Measurements from ENCODE around the gene RNF223.
"Not testable (repeated sequence)": the region's sequence is repeated elsewhere in the genome, so short reads cannot be mapped to it uniquely, and the experiment has no call there.

RNF223 gene

DNA sequence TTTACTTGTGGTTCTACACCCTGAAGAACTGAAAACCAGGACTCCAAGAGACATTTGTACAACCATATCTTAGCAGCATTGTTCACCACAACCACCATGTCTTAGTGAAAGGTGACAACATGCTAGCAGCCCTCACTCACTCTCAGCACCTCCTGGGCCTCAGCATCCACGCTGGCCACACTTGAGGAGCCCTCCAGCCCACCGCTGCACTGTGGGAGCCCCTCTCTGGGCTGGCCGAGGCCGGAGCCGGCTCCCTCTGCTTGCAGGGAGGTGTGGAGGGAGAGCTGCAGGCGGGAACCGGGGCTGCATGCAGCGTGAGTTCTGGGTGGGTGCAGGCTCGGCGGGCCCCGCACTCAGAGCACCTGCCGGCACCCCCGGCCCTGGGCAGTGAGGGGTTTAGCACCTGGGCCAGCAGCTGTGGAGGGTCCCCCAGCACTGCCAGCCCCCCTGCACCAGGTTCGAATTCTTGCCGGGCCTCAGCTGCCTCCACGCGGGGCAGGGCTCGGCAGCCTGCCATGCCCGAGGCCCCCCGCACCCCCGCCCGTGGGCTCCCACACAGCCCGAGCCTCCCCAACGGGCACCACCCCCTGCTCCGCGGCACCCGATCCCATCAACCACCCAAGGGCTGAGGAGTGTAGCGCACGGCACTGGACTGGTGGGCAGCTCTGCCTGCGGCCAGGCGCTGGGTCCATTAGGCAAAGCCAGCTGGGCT lies 32.6 kb upstream of the RNF223 start:
- no peak for DNase-seq

DNA sequence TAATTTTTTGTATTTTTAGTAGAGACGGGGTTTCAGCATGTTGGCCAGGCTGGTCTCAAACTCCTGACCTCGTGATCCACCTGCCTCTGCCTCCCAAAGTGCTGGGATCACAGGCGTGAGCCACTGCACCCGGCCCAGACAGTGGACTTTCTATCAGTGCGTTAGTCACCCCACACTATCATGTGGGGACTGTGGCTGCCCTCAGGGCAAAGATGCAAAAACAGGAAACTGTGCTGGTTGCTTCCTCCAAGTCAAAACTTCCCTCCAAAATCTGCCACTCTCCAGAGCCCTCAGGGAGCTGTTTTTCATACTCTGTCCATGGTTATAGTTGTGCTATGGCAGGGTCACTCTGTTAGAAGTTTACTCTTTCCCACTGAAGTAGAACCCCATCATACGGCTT lies 30.0 kb upstream of the RNF223 start:
- not testable (repeated sequence) for DNase-seq

DNA sequence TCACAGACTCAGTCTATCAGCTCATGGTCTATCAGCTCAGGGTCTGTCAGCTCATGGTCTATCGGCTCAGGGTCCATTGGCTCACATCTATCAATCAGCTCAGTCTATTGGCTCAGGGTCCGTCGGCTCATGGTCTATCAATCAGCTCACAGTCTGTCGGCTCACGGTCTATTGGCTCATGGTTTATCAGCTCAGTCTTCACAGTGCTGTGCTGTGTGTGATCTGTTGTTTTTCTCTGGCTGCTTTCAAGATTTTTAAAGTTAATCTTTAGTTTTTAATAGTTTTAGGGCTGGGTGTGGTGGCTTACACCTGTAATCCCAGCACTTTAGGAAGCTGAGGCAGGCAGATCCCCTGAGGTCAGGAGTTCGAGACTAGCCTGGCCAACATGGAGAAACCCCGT lies 27.4 kb upstream of the RNF223 start:
- DNase-seq, result no peak

GRCh38 chr1:1100296-1100695 lies 26.2 kb upstream of the RNF223 start:
- no peak for DNase-seq

DNA sequence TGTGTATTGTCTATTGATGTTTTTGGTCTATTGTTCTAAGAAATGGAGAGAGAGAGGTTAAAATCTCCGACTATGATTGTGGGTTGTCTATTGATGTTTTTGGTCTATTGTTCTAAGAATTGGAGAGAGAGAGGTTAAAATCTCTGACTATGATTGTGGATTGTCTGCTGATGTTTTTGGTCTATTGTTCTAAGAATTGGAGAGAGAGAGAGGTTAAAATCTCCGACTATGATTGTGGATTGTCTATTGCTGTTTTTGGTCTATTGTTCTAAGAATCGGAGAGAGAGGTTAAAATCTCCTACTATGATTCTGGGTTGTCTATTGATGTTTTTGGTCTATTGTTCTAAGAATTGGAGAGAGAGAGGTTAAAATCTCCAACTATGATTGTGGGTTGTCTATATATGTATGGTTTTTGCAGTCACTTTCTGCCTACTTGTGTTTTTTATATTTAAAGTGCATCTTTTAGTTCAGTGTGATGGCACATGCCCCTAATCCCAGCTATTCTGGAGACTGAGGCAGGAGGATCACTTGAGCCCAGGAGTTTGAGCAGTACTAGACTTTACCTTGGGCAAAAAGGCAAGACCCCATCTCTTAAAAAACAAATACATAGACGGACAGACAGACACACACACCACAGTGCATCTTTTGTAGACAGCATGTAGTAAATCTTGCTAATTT lies 25.5 kb upstream of the RNF223 start:
- no peak for DNase-seq

DNA sequence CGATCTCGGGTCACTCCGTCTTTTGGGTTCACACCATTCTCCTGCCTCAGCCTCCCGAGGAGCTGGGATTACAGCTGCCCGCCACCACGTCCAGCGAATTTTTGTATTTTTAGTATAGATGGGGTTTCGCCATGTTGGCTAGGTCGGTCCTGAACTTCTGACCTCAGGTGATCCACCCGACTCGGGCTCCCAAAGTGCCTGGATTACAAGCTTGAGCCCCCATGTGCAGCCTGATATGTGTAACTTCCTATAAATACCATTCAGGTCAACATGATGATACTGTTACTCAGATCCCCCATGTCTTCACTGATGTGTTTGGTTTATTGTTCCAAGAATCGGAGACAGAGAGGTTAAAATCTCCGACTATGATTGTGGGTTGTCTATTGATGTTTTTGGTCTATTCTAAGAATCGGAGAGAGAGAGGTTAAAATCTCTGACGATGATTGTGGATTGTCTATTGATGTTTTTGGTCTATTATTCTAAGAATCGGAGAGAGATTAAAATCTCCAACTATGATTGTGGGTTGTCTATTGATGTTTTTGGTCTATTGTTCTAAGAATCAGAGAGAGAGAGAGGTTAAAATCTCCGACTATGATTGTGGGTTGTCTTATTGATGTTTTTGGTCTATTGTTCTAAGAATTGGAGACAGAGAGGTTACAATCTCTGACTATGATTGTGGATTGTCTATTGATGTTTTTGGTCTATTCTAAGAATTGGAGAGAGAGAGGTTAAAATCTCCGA lies 24.7 kb upstream of the RNF223 start:
- no peak for DNase-seq

- DNase-seq, result not testable (repeated sequence)
Measured at GRCh38 chr1:1096136-1096535, 22.0 kb upstream of the RNF223 start.

GRCh38 chr1:1094981-1095380 lies 20.9 kb upstream of the RNF223 start:
- DNase-seq, result no peak

- DNase-seq, result no peak
Measured at GRCh38 chr1:1093610-1093943, 19.5 kb upstream of the RNF223 start.

DNA sequence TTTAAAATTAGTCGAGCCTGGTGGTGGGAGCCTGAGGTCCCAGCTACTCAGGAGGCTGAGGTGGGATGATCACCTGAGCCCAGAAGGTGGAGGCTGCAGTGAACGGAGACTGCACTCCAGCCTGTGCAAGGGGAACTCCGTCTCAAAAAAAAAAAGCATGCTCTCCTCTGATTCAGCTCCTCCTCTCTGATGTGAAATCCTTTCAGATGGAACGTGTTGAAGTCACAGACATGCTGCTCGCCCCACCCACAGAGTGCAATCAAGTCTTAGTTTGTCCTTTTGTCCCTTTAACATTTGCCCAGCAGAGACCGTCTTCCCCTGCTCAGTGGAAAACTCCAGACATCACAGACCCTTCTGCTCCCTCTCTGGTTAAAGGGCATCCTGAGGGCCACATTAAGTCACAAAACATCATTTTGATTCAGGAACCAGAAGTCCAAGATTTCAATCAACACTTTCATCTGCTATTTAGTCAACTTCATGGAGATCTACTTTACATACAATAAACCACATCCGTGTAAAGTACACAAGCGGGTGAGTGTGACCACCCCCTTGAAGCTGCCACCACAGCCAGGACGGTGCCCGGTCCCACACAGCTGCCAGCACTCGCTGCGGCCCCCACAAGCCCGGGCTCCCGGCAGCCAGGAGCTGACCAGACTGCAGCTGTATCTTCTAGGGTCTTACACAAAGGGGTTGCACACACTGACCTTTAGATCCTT lies 18.9 kb upstream of the RNF223 start:
- no peak for DNase-seq

GRCh38 chr1:1092149-1092855 lies 18.2 kb upstream of the RNF223 start:
- DNase-seq, result no peak

GRCh38 chr1:1091344-1092148 lies 17.4 kb upstream of the RNF223 start:
- no peak for DNase-seq

DNA sequence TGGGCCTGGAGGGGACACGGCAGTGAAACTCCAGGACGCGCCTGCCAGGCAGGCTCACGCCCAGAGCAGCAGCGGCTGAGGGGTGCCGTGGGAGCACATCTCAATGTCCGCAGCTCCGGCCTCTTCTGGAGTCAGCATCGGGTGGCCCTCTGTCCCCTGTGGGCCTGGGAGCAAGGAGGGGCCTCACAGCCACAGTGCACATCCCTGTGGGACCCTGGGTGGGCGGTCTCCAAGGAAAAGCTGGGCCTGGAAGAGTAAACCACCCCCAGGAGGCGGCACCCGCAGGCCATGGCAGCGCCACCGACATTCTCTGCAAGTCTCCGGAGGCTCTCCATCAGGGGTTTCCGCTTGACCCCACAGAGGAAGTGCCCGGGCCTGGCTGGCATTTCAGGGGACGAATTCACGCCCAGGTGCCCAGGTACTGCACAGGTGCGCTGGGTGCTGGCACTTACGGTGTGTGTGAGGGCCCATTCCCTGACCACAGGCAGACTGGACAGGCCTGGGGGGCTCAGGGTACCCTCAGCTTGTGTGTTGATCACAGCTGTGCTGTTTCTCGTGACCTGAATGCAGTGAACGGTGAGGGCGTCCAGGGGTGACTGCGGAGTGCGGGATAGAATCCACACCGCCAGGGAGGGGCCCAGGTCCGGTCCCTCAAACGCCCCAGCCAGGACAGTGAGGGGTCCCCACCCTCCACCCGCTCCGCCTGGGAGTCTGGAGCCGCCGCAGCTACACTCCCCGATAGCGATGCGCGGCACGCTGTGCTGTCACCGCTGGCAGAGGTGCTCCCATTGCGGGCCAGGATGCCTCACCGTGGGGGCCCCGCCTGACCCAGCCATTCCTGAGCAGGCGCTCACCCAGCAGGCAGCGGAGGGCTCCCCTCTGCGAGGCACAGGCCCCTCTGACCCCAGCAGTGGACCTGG lies 16.6 kb upstream of the RNF223 start:
- DNase-seq, result no peak

DNA sequence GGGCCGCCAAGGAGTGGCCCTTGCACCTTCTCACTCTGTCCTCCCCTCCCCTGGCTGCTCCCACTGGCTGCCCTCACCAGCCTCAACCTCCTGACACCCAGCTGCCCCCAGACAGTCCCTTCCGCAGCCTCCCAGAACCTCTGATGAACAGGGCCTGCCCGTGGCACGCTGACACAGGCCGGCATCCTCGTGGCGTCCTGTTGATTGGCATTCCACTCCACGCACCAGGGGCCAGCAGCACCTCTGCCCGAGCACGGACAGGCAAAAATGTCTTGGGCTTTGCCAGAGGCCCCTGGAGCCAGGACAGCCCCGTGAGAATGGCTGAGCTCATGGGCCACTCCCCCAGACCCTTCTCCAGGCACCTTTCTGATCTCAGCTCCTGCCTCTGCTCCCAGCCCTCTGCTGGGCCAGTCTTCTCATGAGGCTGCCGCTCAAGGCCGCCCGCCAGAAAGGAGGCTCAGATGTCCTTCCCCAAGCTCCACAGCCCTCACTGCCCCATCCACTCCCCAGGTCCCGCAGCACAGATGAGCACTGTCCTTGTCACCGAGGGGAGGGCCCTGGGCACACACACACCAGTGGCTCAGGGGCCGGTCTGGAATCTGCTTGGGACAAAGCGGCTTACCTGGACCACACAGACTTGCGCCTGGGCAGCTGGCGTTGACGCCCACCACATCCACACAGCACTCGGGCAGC lies 15.8 kb upstream of the RNF223 start:
- DNase-seq, result no peak

DNA sequence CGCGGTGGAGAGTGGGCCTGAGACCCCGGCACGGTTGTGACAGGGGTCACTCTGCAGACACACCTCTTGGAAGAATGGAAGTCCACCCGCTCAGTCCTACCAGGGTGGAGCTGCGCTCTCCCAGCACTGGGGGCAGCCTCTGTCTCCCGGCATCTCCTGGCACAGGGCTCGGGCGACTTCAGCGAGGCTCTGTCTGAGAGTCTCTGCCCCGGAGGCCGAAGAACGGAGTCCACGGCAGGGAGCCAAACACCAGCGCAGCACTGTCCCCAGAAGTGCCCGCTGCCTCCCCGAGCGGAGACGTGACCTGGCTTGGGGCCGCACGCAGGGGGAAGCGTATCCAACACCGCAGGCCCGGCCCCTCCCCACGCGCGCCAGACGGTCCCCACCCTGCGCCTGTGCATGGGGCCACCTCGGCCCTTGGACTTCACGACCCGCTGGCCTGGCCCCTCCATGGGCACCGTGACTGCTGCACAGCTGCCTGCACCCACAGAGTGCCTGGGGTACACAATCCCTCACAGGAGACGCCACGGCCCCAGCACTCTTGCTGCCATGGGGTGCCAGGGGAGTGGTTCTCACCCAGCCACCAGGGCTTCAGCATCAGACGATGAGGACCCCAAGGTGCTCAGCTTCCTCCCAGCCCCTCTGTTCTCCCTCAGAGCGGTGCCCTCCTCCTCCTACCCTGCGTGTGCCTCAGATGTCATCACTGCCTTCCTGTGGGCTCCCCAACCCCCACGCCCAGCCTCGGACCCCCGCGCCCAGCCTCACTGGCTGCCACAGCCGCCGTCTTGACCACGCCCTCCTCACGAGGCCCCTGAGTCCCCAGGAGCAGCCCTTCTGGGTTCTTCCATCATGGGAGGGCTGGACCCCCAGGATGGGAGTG lies 14.9 kb upstream of the RNF223 start:
- no peak for DNase-seq

DNA sequence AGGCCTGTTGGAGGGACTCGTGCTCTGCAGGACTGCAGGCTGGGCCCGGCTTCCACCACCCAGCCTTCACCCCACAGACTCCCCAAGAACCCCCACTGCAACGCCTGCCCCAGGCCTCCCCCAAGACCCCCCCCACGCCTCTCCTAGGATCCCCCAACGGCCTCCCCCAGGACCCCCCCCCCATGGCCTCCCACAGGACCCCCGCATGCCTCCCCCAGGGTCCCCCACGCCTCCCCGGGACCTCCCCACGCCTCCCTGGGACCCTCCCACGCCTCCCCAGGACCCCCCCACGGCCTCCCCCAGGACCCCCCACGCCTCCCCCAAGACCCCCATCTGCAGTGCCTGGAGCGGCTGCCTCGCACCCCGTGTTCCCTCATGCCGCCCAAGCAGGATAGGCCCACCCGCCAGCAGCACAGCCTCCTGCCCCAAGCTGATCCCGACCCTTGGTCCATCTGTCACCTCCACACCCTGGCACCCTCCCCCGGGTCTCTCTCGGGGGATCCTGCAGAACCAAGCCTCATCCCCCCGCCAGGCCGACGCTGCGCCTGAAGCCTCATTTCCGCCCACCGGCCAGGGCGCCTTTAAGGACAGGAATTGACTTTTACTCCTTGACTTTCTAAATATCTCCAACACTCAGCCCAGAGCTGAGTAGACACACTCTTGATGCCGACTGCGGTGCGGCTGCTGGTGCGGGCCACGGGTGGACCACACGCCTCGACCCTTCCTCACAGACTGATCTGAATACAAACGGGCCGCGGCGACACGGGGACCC lies 14.1 kb upstream of the RNF223 start:
- DNase-seq, result no peak

- no peak for DNase-seq
Measured at GRCh38 chr1:1087351-1088028, 13.4 kb upstream of the RNF223 start.

GRCh38 chr1:1086911-1087341 lies 12.8 kb upstream of the RNF223 start:
- DNase-seq, result no peak

Measured in NCI-H2029 treated with DMSO at 0.1 percent for 48 hours (cell line).